A673 (cell line): ENCODE data around the gene HIVEP1. TPM values are rescaled to one million over a fixed set of nuclear protein-coding genes. Genes with fewer than 3 reads are reported as not detected.

Experiments used
- BruUV-seq: library from RNA; stranded (reverse); fragments of 400-500 nt; replicated peaks from 2 replicates; lab custom pipeline; 2021; lab: Mats Ljungman, UMichigan
- CTCF ChIA-PET: fragments of 300-600 bp; sonication (Branson Sonifier 250); formaldehyde crosslinking; loops from one replicate; lab custom pipeline; 2022; ENCODE audit warnings: antibody characterized with exemption; lab: Charles Lee
- POLR2A ChIA-PET: fragments of 300-600 bp; sonication (Branson Sonifier 250); formaldehyde crosslinking; loops from one replicate; lab custom pipeline; 2022; ENCODE audit warnings: antibody characterized with exemption; ENCODE audit not compliant: low non-redundant PET; lab: Charles Lee
- DNase-seq: peaks from one replicate; pipeline ENCODE4 v3.0.0-alpha.2; 2015; ENCODE audit warnings: low spot score
- H3K27ac ChIP-seq: fragments of 200-600 bp; sonication (generic); 2 replicates; pipeline ENCODE4 v1.5.1; 2016; ENCODE audit warnings: mixed run types, low read depth, mild to moderate bottlenecking, mixed read lengths, antibody characterized with exemption, low read length; ENCODE audit not compliant: poor library complexity, severe bottlenecking
- H3K27me3 ChIP-seq: fragments of 200-600 bp; sonication (generic); replicated peaks from 2 replicates; pipeline ENCODE4 v1.6.1; 2017; ENCODE audit warnings: mixed run types, low read depth, mild to moderate bottlenecking, mixed read lengths, antibody characterized with exemption, low read length; ENCODE audit not compliant: insufficient read depth, poor library complexity
- H3K36me3 ChIP-seq: fragments of 200-600 bp; sonication (generic); 2 replicates; pipeline ENCODE4 v1.6.1; 2016; ENCODE audit warnings: mixed run types, mild to moderate bottlenecking, mixed read lengths, antibody characterized with exemption, low read length; ENCODE audit not compliant: insufficient read depth, poor library complexity, severe bottlenecking
- H3K4me1 ChIP-seq: fragments of 200-600 bp; sonication (generic); 2 replicates; pipeline ENCODE4 v1.6.1; 2017; ENCODE audit warnings: mixed run types, mild to moderate bottlenecking, mixed read lengths, antibody characterized with exemption, low read length; ENCODE audit not compliant: insufficient read depth, poor library complexity, severe bottlenecking
- H3K4me3 ChIP-seq: fragments of 200-600 bp; sonication (generic); 2 replicates; pipeline ENCODE4 v1.5.1; 2016; ENCODE audit warnings: low read depth, mixed run types, mild to moderate bottlenecking, mixed read lengths, low read length; ENCODE audit not compliant: poor library complexity, severe bottlenecking
- H3K9me3 ChIP-seq: fragments of 200-600 bp; sonication (generic); 2 replicates; pipeline ENCODE4 v1.6.1; 2016; ENCODE audit warnings: mixed run types, low read depth, mild to moderate bottlenecking, mixed read lengths, antibody characterized with exemption, low read length; ENCODE audit not compliant: poor library complexity, severe bottlenecking
- EZH2 ChIP-seq: fragments of 200-600 bp; sonication (generic); IDR thresholded peaks from 2 replicates; pipeline ENCODE4 v1.6.1; 2017; ENCODE audit warnings: borderline replicate concordance, low read depth, mild to moderate bottlenecking, mixed read lengths, antibody characterized with exemption, low read length; ENCODE audit not compliant: poor library complexity, severe bottlenecking
- intact Hi-C: fragments of 100-400 bp; cut with micrococcal nuclease; formaldehyde crosslinking; loops from one replicate; pipeline ENCODE4 v1.10.0; 2022; ENCODE audit not compliant: unreplicated experiment
- total RNA-seq: library from RNA; stranded (reverse); gene quantifications from 2 replicates; pipeline ENCODE4 v1.2.3, GENCODE V29; 2021
- TF ChIP-seq, protein P1 (sequence below): fragments of 300-800, 200-600 bp; sonication (generic); conservative IDR thresholded peaks from 2 replicates; pipeline ENCODE4 v1.5.1; 2017; ENCODE audit warnings: low read depth, mild to moderate bottlenecking, antibody characterized with exemption, low read length, moderate library complexity, mixed read lengths

HIVEP1 gene
- total RNA-seq, 1 experiment from 2014 or later = 21.5 TPM

- no peak for DNase-seq
- Histone ChIP-seq H3K4me3 (no peak overlapping the region), H3K27ac (no peak overlapping the region), H3K36me3 (no peaks in the 10 kb centered on the region), H3K27me3 (no peaks in the 10 kb centered on the region), H3K9me3 (no peaks in the 10 kb centered on the region), H3K4me1 (no peaks in the 10 kb centered on the region)
- ChIA-PET CTCF (no interaction called here), POLR2A (no interaction called here)
- TF ChIP-seq, protein P1, sequence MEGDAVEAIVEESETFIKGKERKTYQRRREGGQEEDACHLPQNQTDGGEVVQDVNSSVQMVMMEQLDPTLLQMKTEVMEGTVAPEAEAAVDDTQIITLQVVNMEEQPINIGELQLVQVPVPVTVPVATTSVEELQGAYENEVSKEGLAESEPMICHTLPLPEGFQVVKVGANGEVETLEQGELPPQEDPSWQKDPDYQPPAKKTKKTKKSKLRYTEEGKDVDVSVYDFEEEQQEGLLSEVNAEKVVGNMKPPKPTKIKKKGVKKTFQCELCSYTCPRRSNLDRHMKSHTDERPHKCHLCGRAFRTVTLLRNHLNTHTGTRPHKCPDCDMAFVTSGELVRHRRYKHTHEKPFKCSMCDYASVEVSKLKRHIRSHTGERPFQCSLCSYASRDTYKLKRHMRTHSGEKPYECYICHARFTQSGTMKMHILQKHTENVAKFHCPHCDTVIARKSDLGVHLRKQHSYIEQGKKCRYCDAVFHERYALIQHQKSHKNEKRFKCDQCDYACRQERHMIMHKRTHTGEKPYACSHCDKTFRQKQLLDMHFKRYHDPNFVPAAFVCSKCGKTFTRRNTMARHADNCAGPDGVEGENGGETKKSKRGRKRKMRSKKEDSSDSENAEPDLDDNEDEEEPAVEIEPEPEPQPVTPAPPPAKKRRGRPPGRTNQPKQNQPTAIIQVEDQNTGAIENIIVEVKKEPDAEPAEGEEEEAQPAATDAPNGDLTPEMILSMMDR = no peak
- TF ChIP-seq EZH2 = no peak
- no TSS peak for BruUV-seq
- intact Hi-C loops = no loop called here
Measured at GRCh38 chr6:12064131-12064530, 52.0 kb downstream of the HIVEP1 start.

DNA sequence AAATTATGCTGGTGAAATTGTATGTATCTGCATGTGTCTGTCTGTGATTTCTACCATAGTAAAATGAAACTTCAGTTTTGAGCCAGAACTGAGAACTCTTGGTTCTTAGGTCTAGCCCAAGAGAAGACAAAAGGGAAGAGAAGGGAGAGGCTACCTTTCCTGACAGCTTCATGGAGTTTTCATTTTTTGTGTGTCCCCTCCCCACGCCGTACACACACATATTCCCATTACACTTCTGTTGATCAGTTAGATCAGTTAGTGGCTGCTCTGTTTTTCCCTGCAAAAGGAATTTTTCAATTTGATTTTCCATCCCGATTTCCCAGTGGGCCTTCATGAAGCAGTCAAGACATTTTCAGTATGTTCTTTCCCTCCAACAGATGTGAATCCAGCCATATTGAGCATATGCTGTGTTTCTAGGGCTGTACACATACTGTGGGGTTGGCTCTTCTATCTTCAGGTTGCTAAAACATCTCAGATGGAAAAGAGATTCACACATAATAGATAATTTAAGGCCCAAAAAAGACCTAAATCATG, 52.5 kb downstream of the HIVEP1 start:
- intact Hi-C loops = no loop called here
- Histone ChIP-seq H3K27ac (no peak overlapping the region), H3K4me1 (no peaks in the 10 kb centered on the region), H3K27me3 (no peaks in the 10 kb centered on the region), H3K36me3 (no peaks in the 10 kb centered on the region), H3K4me3 (no peak overlapping the region), H3K9me3 (no peaks in the 10 kb centered on the region)
- no TSS peak for BruUV-seq
- ChIA-PET POLR2A (no interaction called here), CTCF (no interaction called here)
- TF ChIP-seq, protein P1 = no peak
- TF ChIP-seq EZH2 = no peak
- no peak for DNase-seq

GRCh38 chr6:12065321-12066140, 53.4 kb downstream of the HIVEP1 start:
- no TSS peak for BruUV-seq
- CTCF ChIA-PET = no interaction called here
- Histone ChIP-seq H3K27me3 (no peaks in the 10 kb centered on the region), H3K36me3 (no peaks in the 10 kb centered on the region), H3K27ac (no peak overlapping the region), H3K4me3 (no peak overlapping the region), H3K9me3 (no peaks in the 10 kb centered on the region), H3K4me1 (no peaks in the 10 kb centered on the region)
- TF ChIP-seq EZH2 = no peak
- TF ChIP-seq, protein P1 = no peak
- no peak for DNase-seq
- intact Hi-C loops = no loop called here
- POLR2A ChIA-PET = no interaction called here
